H9 (cell line): ENCODE measurements around the gene CHCHD6. TPM values are rescaled to one million over a fixed set of nuclear protein-coding genes. Genes with fewer than 3 reads are reported as not detected.

Experiments
- DNase-seq: peaks from one replicate; pipeline ENCODE4 v3.0.0-alpha.2; 2017
- H2AFZ ChIP-seq: one replicate; pipeline ENCODE4 v1.6.1; 2013; ENCODE audit warnings: mild to moderate bottlenecking, low read length, control low read depth, moderate library complexity
- H2AK5ac ChIP-seq: 2 replicates; pipeline ENCODE4 v1.6.1; 2013; ENCODE audit warnings: low read length, control low read depth, mixed read lengths; ENCODE audit not compliant: insufficient read length
- H2BK120ac ChIP-seq: one replicate; pipeline ENCODE4 v1.6.1; 2013; ENCODE audit warnings: low read depth, mild to moderate bottlenecking, low read length, control low read depth, inconsistent platforms; ENCODE audit not compliant: poor library complexity, severe bottlenecking
- H2BK12ac ChIP-seq: 2 replicates; pipeline ENCODE4 v1.6.1; 2013; ENCODE audit warnings: low read length, control low read depth, mixed read lengths, low read depth; ENCODE audit not compliant: insufficient read length
- H2BK15ac ChIP-seq: 2 replicates; pipeline ENCODE4 v1.6.1; 2013; ENCODE audit warnings: low read depth, low read length, control low read depth
- H2BK20ac ChIP-seq: one replicate; pipeline ENCODE4 v1.6.1; 2013; ENCODE audit warnings: low read depth, mild to moderate bottlenecking, low read length, control low read depth, inconsistent platforms; ENCODE audit not compliant: poor library complexity, severe bottlenecking
- H2BK5ac ChIP-seq: 2 replicates; pipeline ENCODE4 v1.6.1; 2013; ENCODE audit warnings: low read length, control low read depth, mixed read lengths; ENCODE audit not compliant: insufficient read length
- H3K14ac ChIP-seq: 2 replicates; pipeline ENCODE4 v1.6.1; 2013; ENCODE audit warnings: low read length, control low read depth; ENCODE audit not compliant: insufficient read depth
- H3K18ac ChIP-seq: 2 replicates; pipeline ENCODE4 v1.6.1; 2013; ENCODE audit warnings: low read depth, mild to moderate bottlenecking, mixed read lengths, low read length, control low read depth; ENCODE audit not compliant: insufficient read length
- H3K23ac ChIP-seq: 2 replicates; pipeline ENCODE4 v1.6.1; 2013; ENCODE audit warnings: low read length, control low read depth, mixed read lengths, low read depth; ENCODE audit not compliant: insufficient read length
- H3K23me2 ChIP-seq: 2 replicates; pipeline ENCODE4 v1.6.1; 2013; ENCODE audit warnings: low read depth, mild to moderate bottlenecking, mixed read lengths, low read length, control low read depth; ENCODE audit not compliant: insufficient read length, poor library complexity, severe bottlenecking
- H3K27ac ChIP-seq: 2 replicates; pipeline ENCODE4 v1.5.1; 2013; ENCODE audit warnings: low read length, control low read depth, mixed read lengths, low read depth; ENCODE audit not compliant: insufficient read length
- H3K27me3 ChIP-seq: 2 replicates; pipeline ENCODE4 v1.6.1; 2013; ENCODE audit warnings: low read length, control low read depth, inconsistent platforms; ENCODE audit not compliant: insufficient read depth
- H3K4ac ChIP-seq: 2 replicates; pipeline ENCODE4 v1.6.1; 2013; ENCODE audit warnings: low read depth, mild to moderate bottlenecking, control low read depth, inconsistent platforms, low read length, moderate library complexity
- H3K4me1 ChIP-seq: 2 replicates; pipeline ENCODE4 v1.6.1; 2013; ENCODE audit warnings: low read length, control low read depth, inconsistent platforms; ENCODE audit not compliant: insufficient read depth
- H3K4me2 ChIP-seq: 2 replicates; pipeline ENCODE4 v1.6.1; 2013; ENCODE audit warnings: low read length, control low read depth, mixed read lengths; ENCODE audit not compliant: insufficient read length, insufficient read depth
- H3K56ac ChIP-seq: 2 replicates; pipeline ENCODE4 v1.6.1; 2013; ENCODE audit warnings: low read depth, mild to moderate bottlenecking, mixed read lengths, low read length, control low read depth; ENCODE audit not compliant: insufficient read length
- H3K79me1 ChIP-seq: 2 replicates; pipeline ENCODE4 v1.6.1; 2013; ENCODE audit warnings: low read depth, mild to moderate bottlenecking, moderate library complexity, low read length, control low read depth, inconsistent platforms; ENCODE audit not compliant: insufficient read depth, poor library complexity, severe bottlenecking
- H3K79me2 ChIP-seq: 2 replicates; pipeline ENCODE4 v1.6.1; 2013; ENCODE audit warnings: low read length, control low read depth, inconsistent platforms; ENCODE audit not compliant: insufficient read depth
- H3K9ac ChIP-seq: 2 replicates; pipeline ENCODE4 v1.6.1; 2013; ENCODE audit warnings: low read length, control low read depth, mixed read lengths; ENCODE audit not compliant: insufficient read length; ENCODE audit errors: extremely low read depth
- H3K9me3 ChIP-seq: one replicate; pipeline ENCODE4 v1.6.1; 2013; ENCODE audit warnings: low read depth, low read length, inconsistent platforms; ENCODE audit not compliant: control insufficient read depth
- H3T11ph ChIP-seq: one replicate; pipeline ENCODE4 v1.6.1; 2013; ENCODE audit warnings: mild to moderate bottlenecking, low read length, control low read depth, inconsistent platforms
- H4K20me1 ChIP-seq: one replicate; pipeline ENCODE4 v1.6.1; 2013; ENCODE audit not compliant: control insufficient read depth, insufficient read length, insufficient read depth
- H4K5ac ChIP-seq: 2 replicates; pipeline ENCODE4 v1.6.1; 2013; ENCODE audit warnings: low read depth, mild to moderate bottlenecking, mixed read lengths, low read length, control low read depth; ENCODE audit not compliant: insufficient read length
- H4K8ac ChIP-seq: replicated peaks from 2 replicates; pipeline ENCODE4 v1.6.1; 2013; ENCODE audit warnings: low read length, control low read depth, mixed read lengths, low read depth; ENCODE audit not compliant: insufficient read length
- H4K91ac ChIP-seq: 2 replicates; pipeline ENCODE4 v1.6.1; 2013; ENCODE audit warnings: low read depth, mild to moderate bottlenecking, moderate library complexity, mixed read lengths, low read length, control low read depth; ENCODE audit not compliant: insufficient read length
- H3K27ac Mint-ChIP-seq, 3 experiments: 2 replicates in 2 of 3; 3 replicates in 1 of 3; pipeline ENCODE4 v1.8.0; 2020 to 2021; ENCODE audit warnings: mixed read lengths in 3 of 3, mild to moderate bottlenecking in 1 of 3, moderate library complexity in 1 of 3
- H3K27me3 Mint-ChIP-seq: 2 replicates; pipeline ENCODE4 v1.8.0; 2021; ENCODE audit warnings: low read depth, mild to moderate bottlenecking, moderate library complexity, mixed read lengths
- H3K36me3 Mint-ChIP-seq, 3 experiments: 2 replicates in 2 of 3; 3 replicates in 1 of 3; pipeline ENCODE4 v1.8.0; 2020 to 2021; ENCODE audit warnings: low read depth in 3 of 3, mixed read lengths in 3 of 3; ENCODE audit not compliant: insufficient read depth in 1 of 3
- H3K4me1 Mint-ChIP-seq, 2 experiments: 2 replicates each; pipeline ENCODE4 v1.8.0; 2020; ENCODE audit warnings: mixed read lengths in 2 of 2
- H3K4me3 Mint-ChIP-seq, 2 experiments: 2 replicates in 1 of 2; 3 replicates in 1 of 2; pipeline ENCODE4 v1.8.0; 2020 to 2021; ENCODE audit warnings: mild to moderate bottlenecking in 2 of 2, mixed read lengths in 2 of 2, moderate library complexity in 1 of 2
- H3K9me3 Mint-ChIP-seq, 2 experiments: 2 replicates in 1 of 2; 3 replicates in 1 of 2; pipeline ENCODE4 v1.8.0; 2020; ENCODE audit warnings: mild to moderate bottlenecking in 2 of 2, mixed read lengths in 2 of 2, moderate library complexity in 1 of 2
- CTCF ChIP-seq: fragments of 200-600 bp; sonication (generic); conservative IDR thresholded peaks from 3 replicates; pipeline ENCODE4 v1.8.0; 2021; ENCODE audit warnings: antibody characterized with exemption, mild to moderate bottlenecking
- WGBS: extraction: QIAGEN DNeasy Blood & Tissue Kit; methylation state at CpG from one replicate; pipeline ENCODE4 v1.1.7; 2013; ENCODE audit warnings: missing lambda C conversion rate, low lambda C conversion rate, mixed read lengths; ENCODE audit not compliant: insufficient read length; ENCODE audit errors: extremely low coverage; 5-methylcytosine and 5-hydroxymethylcytosine counted together
- total RNA-seq: library from RNA; stranded (reverse); gene quantifications from 2 replicates; pipeline ENCODE4 v1.2.1, GENCODE V29; 2021

CHCHD6 gene
- total RNA-seq, 1 experiment from 2014 or later, result 34.2 TPM

- DNase-seq, result no peak
- Histone ChIP-seq H3K14ac (no peak overlapping the region; the same call in 1 of the 2 replicates), H2BK120ac (no peak overlapping the region), H3K4me2 (no peak overlapping the region), H2BK20ac (no peak overlapping the region), H4K20me1 (no peaks in the 10 kb centered on the region), H3T11ph (no peak overlapping the region), H4K5ac (no peak overlapping the region), H2BK5ac (no peak overlapping the region), H3K23me2 (no peaks in the 10 kb centered on the region), H3K79me1 (no peaks in the 10 kb centered on the region), H3K27me3 (no peaks in the 10 kb centered on the region), H2BK15ac (no peak overlapping the region), H4K8ac (no peak overlapping the region), H3K4ac (no peak overlapping the region), H3K9me3 (no peaks in the 10 kb centered on the region), H3K4me1 (no peaks in the 10 kb centered on the region), H3K79me2 (no peaks in the 10 kb centered on the region), H3K18ac (no peak overlapping the region), H3K27ac (no peak overlapping the region), H3K56ac (no peak overlapping the region), H2AFZ (no peak overlapping the region), H4K91ac (no peak overlapping the region), H2AK5ac (no peak overlapping the region), H2BK12ac (no peak overlapping the region), H3K23ac (no peak overlapping the region), H3K9ac (no peak overlapping the region)
- Mint-ChIP-seq H3K27me3 (no peaks in the 10 kb centered on the region), H3K36me3 (no peaks in the 10 kb centered on the region; a peak in 1 of 7 replicates), H3K4me3 (no peak overlapping the region; a peak in 1 of 5 replicates), H3K9me3 (no peaks in the 10 kb centered on the region), H3K4me1 (peaks cover 22 to 23% of the 10 kb centered on the region in 2 experiments), H3K27ac (peak overlapping the region; percentile 36 to 72 (median 57); a peak in 4 of 7 replicates)
- TF ChIP-seq CTCF, result no peak
- no CpG with 5 or more reads among the region's 10 CpGs for WGBS
Observed at GRCh38 chr3:126959136-126959920, 255.3 kb downstream of the CHCHD6 start.
